HCT116 (cell line): ENCODE measurements around the gene DPYD. TPM values are rescaled to one million over a fixed set of nuclear protein-coding genes. Genes with fewer than 3 reads are reported as not detected.

ENCODE experiments used
- ATAC-seq: fragments of 200-7000 bp; cut with Tn5 transposase; 2 replicates; pipeline ENCODE4 v1.9.1; 2020; ENCODE audit warnings: mild to moderate bottlenecking, moderate library complexity
- BruUV-seq: library from RNA; stranded (reverse); fragments of 400-500 nt; replicated peaks from 2 replicates; lab custom pipeline; 2021; lab: Mats Ljungman, UMichigan
- CTCF ChIA-PET: fragments of 300-600 bp; sonication (Branson Sonifier 250); formaldehyde crosslinking; loops from one replicate; lab custom pipeline; 2021; ENCODE audit warnings: antibody characterized with exemption; lab: Charles Lee
- POLR2A ChIA-PET: fragments of 300-600, 350-600 bp; sonication (Branson Sonifier 250); formaldehyde crosslinking; loops from one replicate; lab custom pipeline; 2021; ENCODE audit warnings: antibody characterized with exemption; lab: Charles Lee
- RAD21 ChIA-PET, 2 experiments: fragments of 300-600 bp; sonication (Branson Sonifier 250); formaldehyde crosslinking; loops; one replicate each; lab custom pipeline; 2023; ENCODE audit warnings: low total read pairs in 2 of 2; ENCODE audit not compliant: uncharacterized antibody in 2 of 2, unreplicated experiment in 2 of 2, low non-redundant PET in 1 of 2; lab: Charles Lee
- DNase-seq: peaks from one replicate; pipeline ENCODE4 v3.0.0-alpha.2; 2010; ENCODE audit warnings: low read depth, low spot score
- H2AFZ ChIP-seq: fragments of 200-600 bp; shearing (Covaris generic), sonication (generic); 2 replicates; pipeline ENCODE4 v1.6.1; 2017; ENCODE audit warnings: low read depth, mixed run types, mixed read lengths, antibody characterized with exemption, low read length; ENCODE audit not compliant: poor library complexity, severe bottlenecking
- H3K27ac ChIP-seq: 2 replicates; pipeline ENCODE4 v1.5.1; 2012; ENCODE audit warnings: low read depth, low read length
- H3K27me3 ChIP-seq: fragments of 200-600 bp; sonication (generic); 2 replicates; pipeline ENCODE4 v1.6.1; 2016; ENCODE audit warnings: mixed run types, low read length, mixed read lengths; ENCODE audit not compliant: insufficient read depth
- H3K36me3 ChIP-seq, 2 experiments: fragments of 200-500 bp in 1 of 2; fragments of 200-600 bp in 1 of 2; sonication (Bioruptor generic) in 1 of 2; sonication (generic) in 1 of 2; 2 replicates each; pipeline versions ENCODE4 v1.5.1 to v1.6.1; 2014 to 2016; ENCODE audit warnings: low read length in 2 of 2, inconsistent platforms in 1 of 2, mixed read lengths in 1 of 2, mixed run types in 1 of 2; ENCODE audit not compliant: insufficient read depth in 2 of 2, control insufficient read depth in 1 of 2
- H3K4me1 ChIP-seq, 2 experiments: fragments of 200-600 bp in 1 of 2; sonication (generic) in 1 of 2; 2 replicates each; pipeline versions ENCODE4 v1.5.1 to v1.6.1; 2012 to 2017; ENCODE audit warnings: low read length in 2 of 2, inconsistent platforms in 1 of 2, mild to moderate bottlenecking in 1 of 2, mixed read lengths in 1 of 2, mixed run types in 1 of 2, moderate library complexity in 1 of 2; ENCODE audit not compliant: insufficient read depth in 2 of 2, control insufficient read depth in 1 of 2
- H3K4me2 ChIP-seq: fragments of 200-600 bp; sonication (generic); 2 replicates; pipeline ENCODE4 v1.6.1; 2017; ENCODE audit warnings: mixed run types, low read length, mixed read lengths
- H3K4me3 ChIP-seq, 2 experiments: fragments of 200-600 bp in 1 of 2; sonication (generic) in 1 of 2; replicated peaks in 1 of 2; 2 replicates each; pipeline ENCODE4 v1.5.1; 2011 to 2016; ENCODE audit warnings: low read length in 2 of 2, control low read depth in 1 of 2, low read depth in 1 of 2, mild to moderate bottlenecking in 1 of 2, mixed read lengths in 1 of 2, mixed run types in 1 of 2
- H3K79me2 ChIP-seq: fragments of 200-600 bp; sonication (generic); 2 replicates; pipeline ENCODE4 v1.6.1; 2017; ENCODE audit warnings: mild to moderate bottlenecking, mixed run types, low read length, moderate library complexity, mixed read lengths; ENCODE audit not compliant: insufficient read depth
- H3K9ac ChIP-seq: fragments of 200-600 bp; sonication (generic); 2 replicates; pipeline ENCODE4 v1.6.1; 2016; ENCODE audit warnings: low read length, mixed read lengths
- H3K9me2 ChIP-seq: fragments of 200-600 bp; sonication (generic), shearing (Covaris generic); 2 replicates; pipeline ENCODE4 v1.6.1; 2017; ENCODE audit warnings: mixed run types, mild to moderate bottlenecking, moderate library complexity; ENCODE audit not compliant: insufficient read depth
- H3K9me3 ChIP-seq, 2 experiments: fragments of 200-500 bp in 1 of 2; fragments of 200-600 bp in 1 of 2; sonication (Bioruptor generic) in 1 of 2; sonication (generic) in 1 of 2; 2 replicates each; pipeline ENCODE4 v1.6.1; 2014 to 2017; ENCODE audit warnings: low read length in 2 of 2, mixed read lengths in 2 of 2, inconsistent platforms in 1 of 2, low read depth in 1 of 2, mild to moderate bottlenecking in 1 of 2, mixed run types in 1 of 2, moderate library complexity in 1 of 2; ENCODE audit not compliant: control insufficient read depth in 1 of 2, insufficient read depth in 1 of 2
- H4K20me1 ChIP-seq: fragments of 200-600 bp; sonication (generic), shearing (Covaris generic); 2 replicates; pipeline ENCODE4 v1.6.1; 2017; ENCODE audit warnings: mixed run types, mild to moderate bottlenecking, moderate library complexity; ENCODE audit not compliant: insufficient read depth
- EGR1 ChIP-seq: IDR thresholded peaks from 2 replicates; pipeline ENCODE4 v1.6.1; 2012; ENCODE audit warnings: low read depth
- ELF1 ChIP-seq: IDR thresholded peaks from 2 replicates; pipeline ENCODE4 v1.6.1; 2012; ENCODE audit warnings: low read depth, borderline replicate concordance
- FOSL1 ChIP-seq: IDR thresholded peaks from 2 replicates; pipeline ENCODE4 v1.6.1; 2012; ENCODE audit warnings: low read depth
- POLR2A ChIP-seq: IDR thresholded peaks from 2 replicates; pipeline ENCODE4 v1.7.0; 2011; ENCODE audit warnings: borderline replicate concordance; ENCODE audit not compliant: insufficient read depth, insufficient read length; ENCODE audit errors: extremely low read depth
- RAD21 ChIP-seq: IDR thresholded peaks from 2 replicates; pipeline ENCODE4 v1.6.1; 2012; ENCODE audit warnings: low read depth, mild to moderate bottlenecking
- SRF ChIP-seq: IDR thresholded peaks from 2 replicates; pipeline ENCODE4 v1.6.1; 2012; ENCODE audit warnings: low read depth
- TCF7L2 ChIP-seq: IDR thresholded peaks from 2 replicates; pipeline ENCODE4 v1.7.0; 2011; ENCODE audit warnings: borderline replicate concordance, inconsistent platforms; ENCODE audit not compliant: insufficient read depth, insufficient read length; ENCODE audit errors: extremely low read depth
- YY1 ChIP-seq: IDR thresholded peaks from 2 replicates; pipeline ENCODE4 v1.6.1; 2011; ENCODE audit warnings: low read length, low read depth, moderate library complexity, mild to moderate bottlenecking; ENCODE audit not compliant: insufficient replicate concordance; ENCODE audit errors: extremely low read depth
- ZFX ChIP-seq: fragments of 450-650 bp; IDR thresholded peaks from 2 replicates; pipeline ENCODE4 v1.6.1; 2017
- intact Hi-C: fragments of 100-400 bp; cut with micrococcal nuclease; formaldehyde crosslinking; loops from 2 replicates; pipeline ENCODE4 v1.10.0; 2022
- total RNA-seq: library from RNA; stranded (reverse); gene quantifications from one replicate; pipeline ENCODE4 v1.2.1, GENCODE V29; 2021; ENCODE audit not compliant: unreplicated experiment
- TF ChIP-seq, protein P1 (sequence below), 3 experiments: fragments of 200-600 bp in 1 of 3; sonication (generic) in 1 of 3; IDR thresholded peaks in 2 of 3; conservative IDR thresholded peaks in 1 of 3; 2 replicates each; pipeline ENCODE4 v1.5.1; 2012 to 2017; ENCODE audit warnings: low read depth in 2 of 3, low read length in 2 of 3, antibody characterized with exemption in 1 of 3, borderline replicate concordance in 1 of 3, control low read depth in 1 of 3, mild to moderate bottlenecking in 1 of 3, mixed read lengths in 1 of 3, mixed run types in 1 of 3, moderate library complexity in 1 of 3; ENCODE audit not compliant: insufficient read depth in 1 of 3
- TF ChIP-seq, protein P2 (sequence below): IDR thresholded peaks from 2 replicates; pipeline ENCODE4 v1.6.1; 2011; ENCODE audit warnings: mild to moderate bottlenecking, low read length, moderate library complexity; ENCODE audit not compliant: insufficient replicate concordance; ENCODE audit errors: extremely low read depth
- TF ChIP-seq, protein P3 (sequence below): IDR thresholded peaks from 2 replicates; pipeline ENCODE4 v1.6.1; 2012

Gene DPYD
- total RNA-seq, 1 experiment from 2014 or later = 1.7 TPM

DNA sequence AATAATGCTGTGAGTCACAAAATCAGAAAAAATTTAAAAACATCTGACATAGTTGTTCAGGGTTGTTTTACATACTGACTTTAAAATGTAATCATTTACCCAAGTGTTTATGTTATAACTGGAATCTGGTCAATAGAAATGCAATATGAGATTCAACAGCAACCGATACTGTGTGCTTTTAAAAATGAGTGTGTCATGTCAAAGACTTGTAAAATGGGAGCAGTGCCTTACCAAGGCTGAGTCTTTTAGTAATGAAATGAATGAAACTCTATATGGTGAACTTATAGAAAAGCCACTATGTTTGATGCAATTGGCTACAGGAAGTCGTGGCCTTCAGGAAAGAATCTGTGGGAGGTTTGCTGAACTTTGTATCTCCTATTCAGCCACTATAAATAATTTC, 570.2 kb downstream of the DPYD start:
- Histone ChIP-seq H3K27ac (no peak overlapping the region), H3K27me3 (no peaks in the 10 kb centered on the region), H3K36me3 (no peaks in the 10 kb centered on the region), H3K9me3 (no peaks in the 10 kb centered on the region), H3K9ac (no peak overlapping the region), H3K9me2 (no peaks in the 10 kb centered on the region), H3K4me1 (no peaks in the 10 kb centered on the region), H3K79me2 (no peaks in the 10 kb centered on the region), H4K20me1 (no peaks in the 10 kb centered on the region), H3K4me2 (no peak overlapping the region), H2AFZ (no peak overlapping the region), H3K4me3 (no peak overlapping the region)
- no peak for ATAC-seq
- no peak for DNase-seq
- ChIA-PET RAD21 (no interaction called here), POLR2A (no interaction called here), CTCF (no interaction called here)
- intact Hi-C loops = no loop called here
- BruUV-seq = no TSS peak
- TF ChIP-seq TCF7L2 = no peak
- no peak for TF ChIP-seq ZFX
- TF ChIP-seq ELF1 = no peak
- TF ChIP-seq, protein P1, sequence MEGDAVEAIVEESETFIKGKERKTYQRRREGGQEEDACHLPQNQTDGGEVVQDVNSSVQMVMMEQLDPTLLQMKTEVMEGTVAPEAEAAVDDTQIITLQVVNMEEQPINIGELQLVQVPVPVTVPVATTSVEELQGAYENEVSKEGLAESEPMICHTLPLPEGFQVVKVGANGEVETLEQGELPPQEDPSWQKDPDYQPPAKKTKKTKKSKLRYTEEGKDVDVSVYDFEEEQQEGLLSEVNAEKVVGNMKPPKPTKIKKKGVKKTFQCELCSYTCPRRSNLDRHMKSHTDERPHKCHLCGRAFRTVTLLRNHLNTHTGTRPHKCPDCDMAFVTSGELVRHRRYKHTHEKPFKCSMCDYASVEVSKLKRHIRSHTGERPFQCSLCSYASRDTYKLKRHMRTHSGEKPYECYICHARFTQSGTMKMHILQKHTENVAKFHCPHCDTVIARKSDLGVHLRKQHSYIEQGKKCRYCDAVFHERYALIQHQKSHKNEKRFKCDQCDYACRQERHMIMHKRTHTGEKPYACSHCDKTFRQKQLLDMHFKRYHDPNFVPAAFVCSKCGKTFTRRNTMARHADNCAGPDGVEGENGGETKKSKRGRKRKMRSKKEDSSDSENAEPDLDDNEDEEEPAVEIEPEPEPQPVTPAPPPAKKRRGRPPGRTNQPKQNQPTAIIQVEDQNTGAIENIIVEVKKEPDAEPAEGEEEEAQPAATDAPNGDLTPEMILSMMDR (IDR thresholded peaks at IDR 0.05 in 2 of 3, conservative IDR thresholded peaks at IDR 0.05 in 1 of 3; ENCODE audit: borderline replicate concordance in 1 of 3, insufficient read depth in 1 of 3, low read depth in 2 of 3, low read length in 2 of 3) = no peak
- TF ChIP-seq RAD21 = no peak
- TF ChIP-seq, protein P2, sequence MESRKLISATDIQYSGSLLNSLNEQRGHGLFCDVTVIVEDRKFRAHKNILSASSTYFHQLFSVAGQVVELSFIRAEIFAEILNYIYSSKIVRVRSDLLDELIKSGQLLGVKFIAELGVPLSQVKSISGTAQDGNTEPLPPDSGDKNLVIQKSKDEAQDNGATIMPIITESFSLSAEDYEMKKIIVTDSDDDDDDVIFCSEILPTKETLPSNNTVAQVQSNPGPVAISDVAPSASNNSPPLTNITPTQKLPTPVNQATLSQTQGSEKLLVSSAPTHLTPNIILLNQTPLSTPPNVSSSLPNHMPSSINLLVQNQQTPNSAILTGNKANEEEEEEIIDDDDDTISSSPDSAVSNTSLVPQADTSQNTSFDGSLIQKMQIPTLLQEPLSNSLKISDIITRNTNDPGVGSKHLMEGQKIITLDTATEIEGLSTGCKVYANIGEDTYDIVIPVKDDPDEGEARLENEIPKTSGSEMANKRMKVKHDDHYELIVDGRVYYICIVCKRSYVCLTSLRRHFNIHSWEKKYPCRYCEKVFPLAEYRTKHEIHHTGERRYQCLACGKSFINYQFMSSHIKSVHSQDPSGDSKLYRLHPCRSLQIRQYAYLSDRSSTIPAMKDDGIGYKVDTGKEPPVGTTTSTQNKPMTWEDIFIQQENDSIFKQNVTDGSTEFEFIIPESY = no peak
- TF ChIP-seq YY1 = no peak
- TF ChIP-seq, protein P3, sequence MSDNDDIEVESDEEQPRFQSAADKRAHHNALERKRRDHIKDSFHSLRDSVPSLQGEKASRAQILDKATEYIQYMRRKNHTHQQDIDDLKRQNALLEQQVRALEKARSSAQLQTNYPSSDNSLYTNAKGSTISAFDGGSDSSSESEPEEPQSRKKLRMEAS = no peak
- no peak for TF ChIP-seq POLR2A
- TF ChIP-seq EGR1 = no peak
- no peak for TF ChIP-seq SRF
- no peak for TF ChIP-seq FOSL1
